CD4-positive, alpha-beta T cell treated with Interleukin-12 subunit alpha and Interleukin-12 subunit beta, for 1 hour (primary cell): ENCODE data around the gene RANBP3.
"Not testable (repeated sequence)": the region's sequence is repeated elsewhere in the genome, so short reads cannot be mapped to it uniquely, and the experiment has no call there.

Experiments used
- DNase-seq: peaks from one replicate; pipeline ENCODE4 v3.0.0-alpha.2; 2020

The RANBP3 gene

GRCh38 chr19:5897189-5897969 lies 80.6 kb downstream of the RANBP3 start:
- DNase-seq, result no peak

- DNase-seq, result no peak
Observed at GRCh38 chr19:5896365-5897076, 81.4 kb downstream of the RANBP3 start.

GRCh38 chr19:5895890-5896289 lies 82.0 kb downstream of the RANBP3 start:
- DNase-seq, result no peak

GRCh38 chr19:5895409-5895808 lies 82.5 kb downstream of the RANBP3 start:
- DNase-seq, result no peak

GRCh38 chr19:5894704-5895349 lies 83.1 kb downstream of the RANBP3 start:
- no peak for DNase-seq

- DNase-seq, result no peak
Observed at GRCh38 chr19:5893907-5894703, 83.8 kb downstream of the RANBP3 start.

GRCh38 chr19:5893296-5893903 lies 84.5 kb downstream of the RANBP3 start:
- DNase-seq, result no peak

GRCh38 chr19:5892772-5893275 lies 85.1 kb downstream of the RANBP3 start:
- DNase-seq, result no peak

GRCh38 chr19:5891938-5892771 lies 85.8 kb downstream of the RANBP3 start:
- no peak for DNase-seq

GRCh38 chr19:5891572-5891937 lies 86.4 kb downstream of the RANBP3 start:
- no peak for DNase-seq

GRCh38 chr19:5890099-5890498 lies 87.8 kb downstream of the RANBP3 start:
- no peak for DNase-seq

GRCh38 chr19:5889288-5889971 lies 88.5 kb downstream of the RANBP3 start:
- no peak for DNase-seq

- not testable (repeated sequence) for DNase-seq
Observed at GRCh38 chr19:5884065-5884811, 93.7 kb downstream of the RANBP3 start.

GRCh38 chr19:5883157-5883873 lies 94.6 kb downstream of the RANBP3 start:
- not testable (repeated sequence) for DNase-seq

- DNase-seq, result no peak
Observed at GRCh38 chr19:5882421-5882968, 95.4 kb downstream of the RANBP3 start.

- DNase-seq, result no peak
Observed at GRCh38 chr19:5881543-5882299, 96.2 kb downstream of the RANBP3 start.

GRCh38 chr19:5880604-5881078 lies 97.3 kb downstream of the RANBP3 start:
- no peak for DNase-seq

- no peak for DNase-seq
Observed at GRCh38 chr19:5880196-5880595, 97.7 kb downstream of the RANBP3 start.
